GM21360 (cell line): ENCODE results near the gene CELSR1.

Experiments used
- ATAC-seq: cut with Tn5 transposase; IDR thresholded peaks from one replicate; pipeline ENCODE4 v1.9.1; 2021; ENCODE audit warnings: mild to moderate bottlenecking, moderate library complexity; ENCODE audit not compliant: unreplicated experiment

CELSR1 gene

GRCh38 chr22:46464701-46465344 is 72.6 kb downstream of the CELSR1 start:
- no peak for ATAC-seq

GRCh38 chr22:46464296-46464695 is 73.1 kb downstream of the CELSR1 start:
- ATAC-seq = no peak

- ATAC-seq = no peak
These were observed 73.8 kb downstream of the CELSR1 start for GRCh38 chr22:46463435-46464227.

GRCh38 chr22:46462726-46463371 is 74.6 kb downstream of the CELSR1 start:
- ATAC-seq = no peak

- no peak for ATAC-seq
These were observed 75.7 kb downstream of the CELSR1 start for GRCh38 chr22:46461566-46462180.

- no peak for ATAC-seq
These were observed 76.6 kb downstream of the CELSR1 start for GRCh38 chr22:46460857-46461256.

- no peak for ATAC-seq
These were observed 77.9 kb downstream of the CELSR1 start for GRCh38 chr22:46459347-46460065.

- ATAC-seq = no peak
These were observed 78.9 kb downstream of the CELSR1 start for GRCh38 chr22:46458525-46458924.

GRCh38 chr22:46457502-46458488 is 79.6 kb downstream of the CELSR1 start:
- no peak for ATAC-seq

- no peak for ATAC-seq
These were observed 80.6 kb downstream of the CELSR1 start for GRCh38 chr22:46456818-46457163.

- ATAC-seq = no peak
These were observed 82.0 kb downstream of the CELSR1 start for GRCh38 chr22:46455446-46455845.

- ATAC-seq = no peak
These were observed 82.7 kb downstream of the CELSR1 start for GRCh38 chr22:46454504-46455269.

GRCh38 chr22:46453829-46454503 is 83.5 kb downstream of the CELSR1 start:
- no peak for ATAC-seq

- ATAC-seq = no peak
These were observed 84.2 kb downstream of the CELSR1 start for GRCh38 chr22:46453006-46453828.

GRCh38 chr22:46452195-46453005 is 85.0 kb downstream of the CELSR1 start:
- ATAC-seq = no peak

- ATAC-seq = no peak
These were observed 85.7 kb downstream of the CELSR1 start for GRCh38 chr22:46451741-46452140.
